ENCODE data around the gene GGTLC2.
A peak's percentile ranks its signal among the peaks of the same experiment; 100 is the strongest.

GGTLC2 gene

GRCh38 chr22:22691716-22692701 is 47.6 kb downstream of the GGTLC2 start:
- no peak for DNase-seq (ENCODE audit: low read depth)

GRCh38 chr22:22692707-22693530 is 48.5 kb downstream of the GGTLC2 start:
- DNase-seq (ENCODE audit: low read depth) = peak; percentile 72

- DNase-seq (ENCODE audit: low read depth) = no peak
Measured at GRCh38 chr22:22693531-22693884, 49.1 kb downstream of the GGTLC2 start.

GRCh38 chr22:22694106-22694505 is 49.7 kb downstream of the GGTLC2 start:
- no peak for DNase-seq (ENCODE audit: low read depth)

- DNase-seq (ENCODE audit: low read depth) = no peak
Measured at GRCh38 chr22:22696104-22696503, 51.7 kb downstream of the GGTLC2 start.

Measured in EH (cell line).